GM12878 (cell line): ENCODE data around the gene HOTAIR. TPM values are rescaled to one million over a fixed set of nuclear protein-coding genes. Genes with fewer than 3 reads are reported as not detected.

Experiments used
- ATAC-seq: fragments of 200-7000 bp; cut with Tn5 transposase; 3 replicates; pipeline ENCODE4 v1.9.1; 2020; ENCODE audit warnings: mild to moderate bottlenecking, moderate library complexity
- BruUV-seq: library from RNA; stranded (reverse); fragments of 400-500 nt; replicated peaks from 2 replicates; lab custom pipeline; 2021; lab: Mats Ljungman, UMichigan
- CTCF ChIA-PET: fragments of 300-600 bp; sonication (Branson Sonifier 250); formaldehyde crosslinking; extraction: SDS; loops from one replicate; lab custom pipeline; 2021; ENCODE audit warnings: inconsistent platforms; lab: Yijun Ruan, JAX
- POLR2A ChIA-PET: fragments of 350-600 bp; formaldehyde crosslinking; extraction: SDS; loops from one replicate; lab custom pipeline; 2021; ENCODE audit warnings: inconsistent platforms; lab: Charles Lee
- RAD21 ChIA-PET: fragments of 300-600 bp; sonication (Branson Sonifier 250); formaldehyde crosslinking; loops from one replicate; lab custom pipeline; 2023; ENCODE audit warnings: antibody characterized with exemption; ENCODE audit not compliant: unreplicated experiment; lab: Charles Lee
- SMC1A ChIA-PET: fragments of 300-600 bp; sonication (Branson Sonifier 250); formaldehyde crosslinking; loops from one replicate; lab custom pipeline; 2023; ENCODE audit not compliant: unreplicated experiment, uncharacterized antibody; lab: Charles Lee
- DNase-seq: peaks from one replicate; pipeline ENCODE4 v3.0.0-alpha.2; 2011; ENCODE audit warnings: low read depth, low spot score
- FAIRE-seq: peaks from 3 replicates; lab custom pipeline; 2011; peaks lifted over from hg19 to GRCh38; lab: Jason Lieb, UNC
- H2AFZ ChIP-seq: 2 replicates; pipeline ENCODE4 v1.6.0; 2011; ENCODE audit warnings: low read depth, low read length, control low read depth; ENCODE audit not compliant: control insufficient read depth
- H3K27ac ChIP-seq: 2 replicates; pipeline ENCODE4 v1.5.1; 2011; ENCODE audit warnings: control low read depth; ENCODE audit not compliant: control insufficient read depth, insufficient read depth
- H3K27me3 ChIP-seq, 2 experiments: replicated peaks in 1 of 2; 2 replicates each; pipeline versions ENCODE4 v1.6.0 to v1.6.1; 2011; ENCODE audit warnings: low read length in 1 of 2; ENCODE audit not compliant: control insufficient read depth in 2 of 2, insufficient read depth in 2 of 2
- H3K36me3 ChIP-seq, 2 experiments: 2 replicates each; pipeline ENCODE4 v1.5.1; 2011; ENCODE audit warnings: low read length in 1 of 2; ENCODE audit not compliant: control insufficient read depth in 2 of 2, insufficient read depth in 2 of 2
- H3K4me1 ChIP-seq: 2 replicates; pipeline ENCODE4 v1.6.1; 2011; ENCODE audit warnings: mild to moderate bottlenecking, low read length, moderate library complexity, mixed read lengths; ENCODE audit not compliant: control insufficient read depth, insufficient read depth
- H3K4me2 ChIP-seq: 2 replicates; pipeline ENCODE4 v1.6.0; 2011; ENCODE audit warnings: control low read depth; ENCODE audit not compliant: control insufficient read depth, insufficient read depth
- H3K4me3 ChIP-seq: fragments of 200-600 bp; sonication (generic); 2 replicates; pipeline ENCODE4 v1.5.1; 2016
- H3K79me2 ChIP-seq: 2 replicates; pipeline ENCODE4 v1.6.0; 2011; ENCODE audit warnings: low read length; ENCODE audit not compliant: control insufficient read depth, insufficient read depth
- H3K9ac ChIP-seq: 2 replicates; pipeline ENCODE4 v1.8.0; 2011; ENCODE audit warnings: low read length, control low read depth, mixed read lengths; ENCODE audit not compliant: control insufficient read depth, insufficient read depth
- H3K9me3 ChIP-seq: replicated peaks from 3 replicates; pipeline ENCODE4 v1.5.1; 2011; ENCODE audit warnings: mild to moderate bottlenecking, low read length; ENCODE audit not compliant: control insufficient read depth, insufficient read depth
- H4K20me1 ChIP-seq: 2 replicates; pipeline ENCODE4 v1.6.0; 2011; ENCODE audit not compliant: control insufficient read depth, insufficient read depth
- ATF7 ChIP-seq: fragments of 450-650 bp; IDR thresholded peaks from 2 replicates; pipeline ENCODE4 v1.6.1; 2016; ENCODE audit warnings: low read depth, mild to moderate bottlenecking
- CBX5 ChIP-seq: sonication (generic); IDR thresholded peaks from 2 replicates; pipeline ENCODE4 v1.6.1; 2016; ENCODE audit warnings: low read depth, moderate library complexity, mild to moderate bottlenecking, inconsistent platforms
- E2F4 ChIP-seq: IDR thresholded peaks from 2 replicates; pipeline ENCODE4 v1.6.1; 2012; ENCODE audit warnings: low read depth, low read length, improper control_type of control experiment
- ESRRA ChIP-seq: IDR thresholded peaks from 2 replicates; pipeline ENCODE4 v1.6.1; 2012; ENCODE audit warnings: mild to moderate bottlenecking, low read length, improper control_type of control experiment
- IKZF1 ChIP-seq: fragments of 450-650 bp; conservative IDR thresholded peaks from 2 replicates; pipeline ENCODE4 v1.6.1; 2017; ENCODE audit warnings: antibody characterized with exemption, mild to moderate bottlenecking
- MEF2A ChIP-seq: IDR thresholded peaks from 2 replicates; pipeline ENCODE4 v1.6.1; 2011; ENCODE audit warnings: low read depth, mild to moderate bottlenecking, low read length, moderate library complexity; ENCODE audit not compliant: insufficient read depth
- NFYB ChIP-seq: IDR thresholded peaks from 2 replicates; pipeline ENCODE4 v1.6.1; 2011; ENCODE audit warnings: low read depth, mild to moderate bottlenecking, low read length, improper control_type of control experiment, moderate library complexity; ENCODE audit not compliant: insufficient read depth
- RB1 ChIP-seq: fragments of 450-650 bp; formaldehyde crosslinking; IDR thresholded peaks from 2 replicates; pipeline ENCODE4 v1.6.1; 2017; ENCODE audit warnings: mild to moderate bottlenecking, borderline replicate concordance
- RUNX3 ChIP-seq: IDR thresholded peaks from 2 replicates; pipeline ENCODE4 v1.6.1; 2012; ENCODE audit warnings: low read length, inconsistent platforms
- SRF ChIP-seq, 2 experiments: IDR thresholded peaks; 2 replicates each; pipeline ENCODE4 v1.6.1; 2011; ENCODE audit warnings: low read depth in 2 of 2, low read length in 2 of 2, mild to moderate bottlenecking in 1 of 2, moderate library complexity in 1 of 2
- ZNF24 ChIP-seq: fragments of 450-650 bp; IDR thresholded peaks from 2 replicates; pipeline ENCODE4 v1.6.1; 2017; ENCODE audit warnings: antibody characterized with exemption, mild to moderate bottlenecking
- ZZZ3 ChIP-seq: IDR thresholded peaks from 2 replicates; pipeline ENCODE4 v1.6.1; 2011; ENCODE audit warnings: low read depth; ENCODE audit not compliant: control insufficient read depth, insufficient read length
- WGBS: methylation state at CpG from one replicate; pipeline ENCODE4 v1.1.6; 2016; ENCODE audit warnings: low lambda C conversion rate; ENCODE audit not compliant: insufficient replicate concordance, insufficient coverage; ENCODE audit errors: missing lambda C conversion rate; 5-methylcytosine and 5-hydroxymethylcytosine counted together
- in situ Hi-C: fragments of 300-500 bp; cut with MboI; formaldehyde crosslinking; loops from 9 replicates; pipeline ENCODE4 v1.14.3; 2018; ENCODE audit warnings: mixed read lengths
- intact Hi-C: fragments of 100-400 bp; cut with micrococcal nuclease; formaldehyde crosslinking; loops from one replicate; pipeline ENCODE4 v1.14.2; 2022; ENCODE audit not compliant: unreplicated experiment
- polyA plus RNA-seq, 11 experiments: library from polyadenylated mRNA; depleted of rRNA in 4 of 11; unstranded in 6 of 11; stranded (reverse) in 5 of 11; fragments of >200 nt; fragmentation: Nextera tagmentation in 4 of 11; fragmentation: Illumina TruSeq in 1 of 11; extraction: Ambion mirVana in 4 of 11; extraction: Trizol in 1 of 11; gene quantifications; 1 replicate in 1 of 11; 2 replicates in 10 of 11; pipeline versions ENCODE4 v1.2.1 to v1.2.3, GENCODE V29; 2011 to 2016; ENCODE audit warnings: inconsistent platforms in 2 of 11, missing spikeins in 2 of 11, low read depth in 1 of 11
- total RNA-seq, 4 experiments: library from RNA; depleted of rRNA in 3 of 4; stranded (reverse); fragments of >200 nt in 3 of 4; fragmentation: Illumina TruSeq in 1 of 4; extraction: Trizol in 1 of 4; gene quantifications; 2 replicates each; pipeline versions ENCODE4 v1.2.1 to v1.2.3, GENCODE V29; 2013 to 2021

HOTAIR gene
- total and polyA plus RNA-seq, 10 of the 15 experiments (the other 5 are each of a cell fraction or from before 2014, with no cell fraction given): not detected

GRCh38 chr12:54011665-54012532, 37.1 kb upstream of the HOTAIR start:
- WGBS: 29% methylated on average over 14 of the region's 14 CpGs
- SMC1A ChIA-PET: interaction anchor here (1.0 to 1.2 kb wide), 2 partner anchors 21 to 196 kb away, joined by 3 read pairs; partner anchors contain the start of gene HOXC5
- RAD21 ChIA-PET: interaction anchor here (0.9 to 1.5 kb wide), 2 partner anchors 11 to 205 kb away, joined by 3 read pairs; no protein-coding TSS in a partner anchor
- H3K79me2 ChIP-seq: no peaks in the 10 kb centered on the region
- in situ Hi-C loops (no loop called here), intact Hi-C loops (no loop called here)
- no peaks in the 10 kb centered on the region for H3K4me1 ChIP-seq
- no peak overlapping the region for H2AFZ ChIP-seq
- no peaks in the 10 kb centered on the region for H3K36me3 ChIP-seq
- H3K9ac ChIP-seq: no peak overlapping the region
- no peak for TF ChIP-seq CBX5
- no peak overlapping the region for H3K27ac ChIP-seq
- FAIRE-seq: no peak
- POLR2A ChIA-PET: interaction anchor here (0.7 kb wide), 1 partner anchor 872 kb away, joined by 3 read pairs; no protein-coding TSS in a partner anchor
- ATAC-seq: no peak
- peaks cover 32 to 46% of the 10 kb centered on the region in 2 experiments for H3K27me3 ChIP-seq
- no peaks in the 10 kb centered on the region for H3K9me3 ChIP-seq
- BruUV-seq: no TSS peak
- CTCF ChIA-PET: interaction anchor here (0.6 to 1.8 kb wide), 5 partner anchors 20 to 573 kb away, joined by 3 to 6 read pairs (median 3); no protein-coding TSS in a partner anchor
- no peak for DNase-seq
- no peak overlapping the region for H3K4me2 ChIP-seq
- H4K20me1 ChIP-seq: no peaks in the 10 kb centered on the region; the same call in 1 of the 2 replicates
- no peak overlapping the region for H3K4me3 ChIP-seq

- no peaks in the 10 kb centered on the region for H3K9me3 ChIP-seq
- no peak overlapping the region for H2AFZ ChIP-seq
- no peaks in the 10 kb centered on the region; the same call in 1 of the 2 replicates for H4K20me1 ChIP-seq
- H3K27me3 ChIP-seq: peaks cover 34 to 50% of the 10 kb centered on the region in 2 experiments
- TF ChIP-seq MEF2A (no peak), ESRRA (no peak), ZZZ3 (no peak), SRF (IDR thresholded peaks at IDR 0.05; ENCODE audit: low read depth in 2 of 2, low read length in 2 of 2) (no peak), NFYB (no peak), RB1 (no peak), E2F4 (no peak), ATF7 (no peak), ZNF24 (no peak), IKZF1 (no peak), RUNX3 (no peak)
- intact Hi-C loops (no loop called here), in situ Hi-C loops (no loop called here)
- peaks cover 4% of the 10 kb centered on the region for H3K4me1 ChIP-seq
- no peak for FAIRE-seq
- ChIA-PET POLR2A (no interaction called here), CTCF (interaction anchor here (0.8 to 3.7 kb wide), 3 partner anchors 21 to 190 kb away, joined by 3 to 22 read pairs (median 6); no protein-coding TSS in a partner anchor), RAD21 (interaction anchor here (1.0 to 1.5 kb wide), 2 partner anchors 12 to 181 kb away, joined by 3 to 4 read pairs; no protein-coding TSS in a partner anchor), SMC1A (interaction anchor here (1.0 kb wide), 2 partner anchors 22 to 127 kb away, joined by 3 to 4 read pairs; partner anchors contain the start of gene HOXC5)
- no peak for ATAC-seq
- H3K27ac ChIP-seq: no peak overlapping the region
- DNase-seq: no peak
- H3K79me2 ChIP-seq: no peaks in the 10 kb centered on the region
- H3K4me2 ChIP-seq: no peak overlapping the region
- H3K9ac ChIP-seq: no peak overlapping the region
- H3K4me3 ChIP-seq: no peak overlapping the region
- WGBS: 8% methylated on average over 17 of the region's 17 CpGs
- BruUV-seq: no TSS peak
- H3K36me3 ChIP-seq: no peaks in the 10 kb centered on the region
These were observed 36.4 kb upstream of the HOTAIR start for GRCh38 chr12:54010972-54011664.
